Measurements from ENCODE around the gene LIMD2. TPM values are rescaled to one million over a fixed set of nuclear protein-coding genes. Genes with fewer than 3 reads are reported as not detected.

LIMD2 gene
- total and polyA plus RNA-seq, 4 donors = 26.4 to 69.5 (median 30.5) TPM

DNA sequence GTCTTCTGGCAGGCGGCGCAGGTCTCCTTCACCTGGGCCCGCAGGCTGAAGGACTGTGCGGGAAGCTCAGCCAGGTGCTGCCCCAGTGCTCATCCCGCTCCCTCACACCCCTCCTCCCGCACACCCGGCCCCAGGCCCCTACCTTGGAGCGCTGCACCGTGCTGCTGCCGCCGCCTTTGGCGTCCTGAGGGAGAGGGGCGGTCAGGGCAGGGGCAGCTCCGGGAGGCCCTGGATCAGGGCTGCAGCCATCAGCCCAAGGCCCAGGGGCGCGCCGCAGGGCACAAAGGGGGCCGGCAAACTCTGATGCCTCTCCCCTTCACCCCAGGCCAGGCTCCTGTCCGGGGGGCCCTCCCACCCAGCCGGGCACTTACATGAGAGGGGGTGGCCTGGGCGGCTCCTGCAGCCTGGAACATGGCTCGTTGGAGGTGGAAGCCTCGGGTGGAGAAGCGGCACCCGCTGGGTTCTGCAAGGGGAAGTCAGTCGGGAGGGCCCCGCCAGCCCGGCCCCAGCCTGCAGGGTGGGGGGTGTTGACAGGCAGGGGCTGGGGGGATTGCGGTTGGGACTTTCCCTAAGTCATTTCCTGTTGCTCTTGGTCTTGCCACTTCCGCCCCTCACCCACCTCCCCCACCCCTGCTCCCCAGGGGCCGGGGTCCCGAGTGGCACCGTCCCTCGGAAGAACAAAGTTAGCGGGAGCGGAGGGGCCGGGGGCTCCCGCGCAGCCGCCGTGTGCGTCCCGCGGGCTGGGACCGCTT is 863 bp downstream of the LIMD2 start:
- Histone ChIP-seq H3K27me3 (ENCODE audit: control insufficient read depth in 3 of 3, insufficient read depth in 3 of 3, low read length in 2 of 3) (no peaks in the 10 kb centered on the region), H3K9ac (ENCODE audit: insufficient read depth in 1 of 2, low read length in 2 of 2) (no peak overlapping the region), H3K4me1 (ENCODE audit: control insufficient read depth in 5 of 5, insufficient read depth in 5 of 5, low read length in 5 of 5) (peaks cover 0 to 41% (median 8%) of the 10 kb centered on the region in 5 donors), H3K27ac (ENCODE audit: low read depth in 1 of 2, low read length in 1 of 2) (peak overlapping the region; percentile 36 to 60), H3K9me3 (ENCODE audit: control insufficient read depth in 4 of 4, insufficient read depth in 3 of 4, low read length in 3 of 4) (no peaks in the 10 kb centered on the region), H3K4me3 (peak overlapping the region; percentile 11), H3K36me3 (ENCODE audit: control insufficient read depth in 4 of 4, insufficient read depth in 4 of 4, low read length in 4 of 4) (peaks cover 0 to 18% (median 9%) of the 10 kb centered on the region in 4 donors)
- 3 to 6% methylated on average over 35 to 45 of the region's 45 CpGs for WGBS, 2 donors
- TF ChIP-seq, protein P1, sequence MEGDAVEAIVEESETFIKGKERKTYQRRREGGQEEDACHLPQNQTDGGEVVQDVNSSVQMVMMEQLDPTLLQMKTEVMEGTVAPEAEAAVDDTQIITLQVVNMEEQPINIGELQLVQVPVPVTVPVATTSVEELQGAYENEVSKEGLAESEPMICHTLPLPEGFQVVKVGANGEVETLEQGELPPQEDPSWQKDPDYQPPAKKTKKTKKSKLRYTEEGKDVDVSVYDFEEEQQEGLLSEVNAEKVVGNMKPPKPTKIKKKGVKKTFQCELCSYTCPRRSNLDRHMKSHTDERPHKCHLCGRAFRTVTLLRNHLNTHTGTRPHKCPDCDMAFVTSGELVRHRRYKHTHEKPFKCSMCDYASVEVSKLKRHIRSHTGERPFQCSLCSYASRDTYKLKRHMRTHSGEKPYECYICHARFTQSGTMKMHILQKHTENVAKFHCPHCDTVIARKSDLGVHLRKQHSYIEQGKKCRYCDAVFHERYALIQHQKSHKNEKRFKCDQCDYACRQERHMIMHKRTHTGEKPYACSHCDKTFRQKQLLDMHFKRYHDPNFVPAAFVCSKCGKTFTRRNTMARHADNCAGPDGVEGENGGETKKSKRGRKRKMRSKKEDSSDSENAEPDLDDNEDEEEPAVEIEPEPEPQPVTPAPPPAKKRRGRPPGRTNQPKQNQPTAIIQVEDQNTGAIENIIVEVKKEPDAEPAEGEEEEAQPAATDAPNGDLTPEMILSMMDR (IDR thresholded peaks at IDR 0.05; ENCODE audit: control extremely low read depth, extremely low read depth) = no peak
- DNase-seq (peak; percentile 55 to 75 (median 69)), ATAC-seq (ENCODE audit: insufficient read depth, low FRiP score) (peak; percentile 13)

GRCh38 chr17:63698381-63698885 is 1.5 kb downstream of the LIMD2 start:
- peaks cover 0 to 17% (median 5%) of the 10 kb centered on the region in 4 donors for H3K36me3 ChIP-seq (ENCODE audit: control insufficient read depth in 4 of 4, insufficient read depth in 4 of 4, low read length in 4 of 4)
- H3K9me3 ChIP-seq (ENCODE audit: control insufficient read depth in 4 of 4, insufficient read depth in 3 of 4, low read length in 3 of 4) = no peaks in the 10 kb centered on the region
- no peak for ATAC-seq (ENCODE audit: insufficient read depth, low FRiP score)
- no peak for DNase-seq
- H3K27me3 ChIP-seq (ENCODE audit: control insufficient read depth in 3 of 3, insufficient read depth in 3 of 3, low read length in 2 of 3) = no peaks in the 10 kb centered on the region
- 9 to 29% methylated on average over 17 to 24 of the region's 24 CpGs for WGBS, 2 donors
- peaks cover 0 to 41% (median 8%) of the 10 kb centered on the region in 5 donors for H3K4me1 ChIP-seq (ENCODE audit: control insufficient read depth in 5 of 5, insufficient read depth in 5 of 5, low read length in 5 of 5)
- peak overlapping the region in 1 of 2 donors; percentile 58 for H3K27ac ChIP-seq (ENCODE audit: low read depth in 1 of 2, low read length in 1 of 2)
- H3K4me3 ChIP-seq = peak overlapping the region; percentile 11
- TF ChIP-seq, protein P1 (IDR thresholded peaks at IDR 0.05; ENCODE audit: control extremely low read depth, extremely low read depth) = no peak
- no peak overlapping the region for H3K9ac ChIP-seq (ENCODE audit: insufficient read depth in 1 of 2, low read length in 2 of 2)

- 46 to 55% methylated on average over 21 to 22 of the region's 22 CpGs for WGBS, 2 donors
- TF ChIP-seq, protein P1 (IDR thresholded peaks at IDR 0.05; ENCODE audit: control extremely low read depth, extremely low read depth) = peak; percentile 28
- Histone ChIP-seq H3K27ac (ENCODE audit: low read depth in 1 of 2, low read length in 1 of 2) (peak overlapping the region in 1 of 2 donors; percentile 12), H3K27me3 (ENCODE audit: control insufficient read depth in 3 of 3, insufficient read depth in 3 of 3, low read length in 2 of 3) (no peaks in the 10 kb centered on the region), H3K36me3 (ENCODE audit: control insufficient read depth in 4 of 4, insufficient read depth in 4 of 4, low read length in 4 of 4) (peaks cover 0 to 15% (median 4%) of the 10 kb centered on the region in 4 donors), H3K9ac (ENCODE audit: insufficient read depth in 1 of 2, low read length in 2 of 2) (no peak overlapping the region), H3K4me3 (no peak overlapping the region), H3K4me1 (ENCODE audit: control insufficient read depth in 5 of 5, insufficient read depth in 5 of 5, low read length in 5 of 5) (peaks cover 0 to 36% (median 8%) of the 10 kb centered on the region in 5 donors), H3K9me3 (ENCODE audit: control insufficient read depth in 4 of 4, insufficient read depth in 3 of 4, low read length in 3 of 4) (no peaks in the 10 kb centered on the region)
- peak; percentile 8 for ATAC-seq (ENCODE audit: insufficient read depth, low FRiP score)
- DNase-seq = peak in 1 of 3 donors; percentile 38
Measured at GRCh38 chr17:63697341-63698286, 2.3 kb downstream of the LIMD2 start.

Data from lung (tissue), 12 donors.